GM11168 (cell line): ENCODE results near the gene SLC1A2.

Experiments used
- in situ Hi-C: fragments of 300-500 bp; cut with MboI; formaldehyde crosslinking; loops from one replicate; pipeline ENCODE4 v1.12.0; 2022; ENCODE audit warnings: low sequenced_read_pairs; ENCODE audit not compliant: unreplicated experiment

The SLC1A2 gene

GRCh38 chr11:35419184-35419829 is at the start of gene SLC1A2:
TSS of gene SLC1A2 (minus strand) at chr11:35419558. CDS start at chr11:35418966, 592 bp downstream.
- in situ Hi-C loops, result no loop called here

- in situ Hi-C loops, result no loop called here
Measured at GRCh38 chr11:35466058-35466457, 46.7 kb upstream of the SLC1A2 start.

GRCh38 chr11:35464308-35464707 is 45.0 kb upstream of the SLC1A2 start:
- in situ Hi-C loops, result no loop called here

- in situ Hi-C loops, result no loop called here
Measured at GRCh38 chr11:35463331-35463751, 44.0 kb upstream of the SLC1A2 start.

- in situ Hi-C loops, result no loop called here
Measured at GRCh38 chr11:35461917-35462538, 42.7 kb upstream of the SLC1A2 start.

- in situ Hi-C loops, result no loop called here
Measured at GRCh38 chr11:35459489-35459888, 40.1 kb upstream of the SLC1A2 start.

GRCh38 chr11:35458846-35459245 is 39.5 kb upstream of the SLC1A2 start:
- in situ Hi-C loops, result no loop called here

- in situ Hi-C loops, result no loop called here
Measured at GRCh38 chr11:35454362-35454761, 35.0 kb upstream of the SLC1A2 start.

- in situ Hi-C loops, result no loop called here
Measured at GRCh38 chr11:35436581-35437250, 17.4 kb upstream of the SLC1A2 start.

- in situ Hi-C loops, result no loop called here
Measured at GRCh38 chr11:35433588-35433987, 14.2 kb upstream of the SLC1A2 start.

- in situ Hi-C loops, result no loop called here
Measured at GRCh38 chr11:35432464-35432863, 13.1 kb upstream of the SLC1A2 start.

- in situ Hi-C loops, result no loop called here
Measured at GRCh38 chr11:35427071-35427470, 7.7 kb upstream of the SLC1A2 start.

GRCh38 chr11:35426351-35426750 is 7.0 kb upstream of the SLC1A2 start:
- in situ Hi-C loops, result no loop called here

- in situ Hi-C loops, result no loop called here
Measured at GRCh38 chr11:35425603-35426212, 6.3 kb upstream of the SLC1A2 start.

- in situ Hi-C loops, result no loop called here
Measured at GRCh38 chr11:35424157-35424940, 5.0 kb upstream of the SLC1A2 start.

- in situ Hi-C loops, result no loop called here
Measured at GRCh38 chr11:35420371-35420770, 1.0 kb upstream of the SLC1A2 start.

- in situ Hi-C loops, result no loop called here
Measured at GRCh38 chr11:35419830-35420333, 524 bp upstream of the SLC1A2 start.

GRCh38 chr11:35418282-35419183 is 825 bp downstream of the SLC1A2 start:
- in situ Hi-C loops, result no loop called here

GRCh38 chr11:35415487-35415886 is 3.9 kb downstream of the SLC1A2 start:
- in situ Hi-C loops, result no loop called here
